Measurements from ENCODE around the gene TBCA. TPM values are rescaled to one million over a fixed set of nuclear protein-coding genes. Genes with fewer than 3 reads are reported as not detected.
"Not testable (repeated sequence)": the region's sequence is repeated elsewhere in the genome, so short reads cannot be mapped to it uniquely, and the experiment has no call there.

The TBCA gene
- total RNA-seq, 1 experiment from 2014 or later = 211 TPM

GRCh38 chr5:77773734-77774280 lies 2.3 kb downstream of the TBCA start:
- no peak for DNase-seq (ENCODE audit: low spot score)

GRCh38 chr5:77772729-77773128 lies 3.4 kb downstream of the TBCA start:
- no peak for DNase-seq (ENCODE audit: low spot score)

GRCh38 chr5:77771452-77771851 lies 4.7 kb downstream of the TBCA start:
- no peak for DNase-seq (ENCODE audit: low spot score)

GRCh38 chr5:77770293-77771005 lies 5.7 kb downstream of the TBCA start:
- DNase-seq (ENCODE audit: low spot score) = no peak

GRCh38 chr5:77768978-77769377 lies 7.2 kb downstream of the TBCA start:
- DNase-seq (ENCODE audit: low spot score) = no peak

GRCh38 chr5:77767301-77767700 lies 8.8 kb downstream of the TBCA start:
- DNase-seq (ENCODE audit: low spot score) = no peak

- no peak for DNase-seq (ENCODE audit: low spot score)
Measured at GRCh38 chr5:77761606-77762005, 14.5 kb downstream of the TBCA start.

GRCh38 chr5:77758141-77758938 lies 17.8 kb downstream of the TBCA start:
- DNase-seq (ENCODE audit: low spot score) = no peak

- no peak for DNase-seq (ENCODE audit: low spot score)
Measured at GRCh38 chr5:77751328-77752023, 24.7 kb downstream of the TBCA start.

- not testable (repeated sequence) for DNase-seq (ENCODE audit: low spot score)
Measured at GRCh38 chr5:77750928-77751327, 25.2 kb downstream of the TBCA start.

GRCh38 chr5:77748160-77748559 lies 28.0 kb downstream of the TBCA start:
- no peak for DNase-seq (ENCODE audit: low spot score)

GRCh38 chr5:77744116-77744515 lies 32.0 kb downstream of the TBCA start:
- DNase-seq (ENCODE audit: low spot score) = no peak

- no peak for DNase-seq (ENCODE audit: low spot score)
Measured at GRCh38 chr5:77743181-77743580, 33.0 kb downstream of the TBCA start.

- DNase-seq (ENCODE audit: low spot score) = no peak
Measured at GRCh38 chr5:77741608-77742007, 34.5 kb downstream of the TBCA start.

- no peak for DNase-seq (ENCODE audit: low spot score)
Measured at GRCh38 chr5:77734885-77735284, 41.3 kb downstream of the TBCA start.

- DNase-seq (ENCODE audit: low spot score) = no peak
Measured at GRCh38 chr5:77733130-77733529, 43.0 kb downstream of the TBCA start.

- DNase-seq (ENCODE audit: low spot score) = no peak
Measured at GRCh38 chr5:77727190-77727589, 48.9 kb downstream of the TBCA start.

GRCh38 chr5:77725616-77726015 lies 50.5 kb downstream of the TBCA start:
- no peak for DNase-seq (ENCODE audit: low spot score)

GRCh38 chr5:77724934-77725333 lies 51.2 kb downstream of the TBCA start:
- DNase-seq (ENCODE audit: low spot score) = no peak

GRCh38 chr5:77719666-77720363 lies 56.3 kb downstream of the TBCA start:
- no peak for DNase-seq (ENCODE audit: low spot score)

- no peak for DNase-seq (ENCODE audit: low spot score)
Measured at GRCh38 chr5:77718934-77719610, 57.1 kb downstream of the TBCA start.
